HG03060 (cell line): ENCODE results near the gene ZNF32.
"Not testable (repeated sequence)": the region's sequence is repeated elsewhere in the genome, so short reads cannot be mapped to it uniquely, and the experiment has no call there.

ENCODE experiments used
- ATAC-seq: cut with Tn5 transposase; IDR thresholded peaks from one replicate; pipeline ENCODE4 v1.9.1; 2021; ENCODE audit warnings: low read depth, moderate number of reproducible peaks; ENCODE audit not compliant: unreplicated experiment

Gene ZNF32

DNA sequence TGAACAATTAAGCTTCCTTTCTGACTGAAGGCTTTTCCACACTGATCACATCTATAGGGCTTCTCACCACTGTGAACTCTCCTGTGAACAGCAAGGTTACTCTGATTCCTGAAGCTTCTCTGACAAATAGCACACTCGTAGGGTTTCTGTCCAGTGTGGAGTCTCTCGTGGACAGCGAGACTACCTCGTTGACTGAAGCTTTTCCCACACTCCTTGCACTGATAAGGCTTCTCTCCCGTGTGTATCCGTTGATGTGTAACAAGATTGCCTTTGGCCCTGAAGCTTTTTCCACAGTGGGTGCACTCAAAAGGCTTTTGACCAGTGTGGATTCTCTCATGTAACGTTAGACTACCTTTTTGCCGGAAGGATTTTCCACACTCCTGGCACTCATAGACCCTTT is 4.4 kb downstream of the ZNF32 start:
- no peak for ATAC-seq

DNA sequence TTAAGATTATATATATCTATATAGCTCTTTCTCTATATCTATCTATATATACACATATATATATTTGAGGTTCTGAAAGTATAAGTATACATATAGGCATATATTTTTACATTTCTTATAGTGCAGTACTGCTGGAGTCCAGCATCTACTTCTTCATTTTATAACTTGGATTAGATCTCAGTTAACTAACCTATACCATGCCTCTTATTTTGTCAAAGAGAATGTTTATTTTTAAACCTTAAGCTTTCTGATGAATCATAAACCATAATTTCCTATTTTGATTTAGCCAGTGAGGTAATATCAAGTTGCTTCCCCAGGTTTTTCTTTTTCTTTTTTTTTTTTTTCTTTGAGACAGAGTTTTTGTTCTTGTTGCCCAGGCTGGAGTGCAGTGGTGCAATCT is 8.1 kb downstream of the ZNF32 start:
- no peak for ATAC-seq

DNA sequence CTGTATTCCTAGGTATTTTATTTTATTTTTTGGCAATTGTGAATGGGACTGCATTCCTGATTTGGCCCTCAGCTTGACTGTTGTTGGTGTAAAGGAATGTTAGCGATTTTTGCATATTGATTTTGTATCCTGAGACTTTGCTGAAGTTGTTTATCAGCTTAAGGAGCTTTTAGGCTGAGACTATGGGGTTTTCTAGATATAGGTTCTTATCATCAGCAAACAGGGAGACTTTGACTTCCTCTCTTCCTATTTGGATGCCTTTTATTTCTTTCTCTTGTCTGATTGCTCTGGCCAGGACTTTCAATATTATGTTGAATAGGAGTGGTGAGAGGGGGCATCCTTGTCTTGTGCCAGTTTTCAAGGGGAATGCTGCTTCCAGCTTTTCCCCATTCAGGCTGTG is 12.9 kb downstream of the ZNF32 start:
- not testable (repeated sequence) for ATAC-seq

- ATAC-seq, result no peak
These were observed 19.7 kb downstream of the ZNF32 start for GRCh38 chr10:43628956-43629355.

DNA sequence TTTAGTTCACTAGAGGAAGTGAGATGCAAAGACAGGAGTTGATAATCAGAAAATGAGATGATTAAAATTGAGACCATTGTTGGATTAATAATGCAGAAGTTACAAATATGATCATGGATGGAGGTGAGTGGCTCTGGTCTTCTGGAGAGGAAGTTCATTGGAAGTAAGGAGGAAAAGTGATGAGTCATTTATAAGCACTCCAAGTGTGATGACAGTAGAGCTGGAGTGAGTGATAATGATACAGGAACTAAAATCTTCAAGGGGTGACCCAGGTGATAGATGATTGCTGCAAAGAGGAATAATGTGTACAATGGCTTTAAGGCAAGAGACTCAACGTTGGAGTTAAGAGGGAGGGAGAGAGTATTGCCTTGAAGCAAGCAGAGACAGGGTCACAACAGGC is 20.7 kb downstream of the ZNF32 start:
- no peak for ATAC-seq

DNA sequence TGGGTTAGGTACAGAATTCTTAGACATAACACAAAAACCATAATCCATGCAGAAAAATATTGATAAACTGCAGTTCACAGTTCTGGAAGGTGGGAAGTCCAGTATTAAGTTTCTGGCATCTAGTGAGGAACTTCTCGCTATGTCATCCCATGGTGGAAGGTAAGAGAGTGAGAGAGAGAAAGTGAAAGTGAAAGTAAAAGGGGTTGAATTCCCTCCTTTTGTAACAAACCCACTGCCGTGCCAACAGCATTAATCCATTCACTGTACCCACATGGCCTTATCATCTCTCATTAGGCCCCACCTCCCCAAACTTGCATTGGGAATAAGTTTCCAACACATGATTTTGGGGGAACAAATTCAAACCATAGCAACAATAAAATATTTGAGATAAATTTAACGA is 25.3 kb downstream of the ZNF32 start:
- no peak for ATAC-seq

- no peak for ATAC-seq
These were observed 26.6 kb downstream of the ZNF32 start for GRCh38 chr10:43622038-43622437.

- ATAC-seq, result no peak
These were observed 29.3 kb downstream of the ZNF32 start for GRCh38 chr10:43619368-43619767.

DNA sequence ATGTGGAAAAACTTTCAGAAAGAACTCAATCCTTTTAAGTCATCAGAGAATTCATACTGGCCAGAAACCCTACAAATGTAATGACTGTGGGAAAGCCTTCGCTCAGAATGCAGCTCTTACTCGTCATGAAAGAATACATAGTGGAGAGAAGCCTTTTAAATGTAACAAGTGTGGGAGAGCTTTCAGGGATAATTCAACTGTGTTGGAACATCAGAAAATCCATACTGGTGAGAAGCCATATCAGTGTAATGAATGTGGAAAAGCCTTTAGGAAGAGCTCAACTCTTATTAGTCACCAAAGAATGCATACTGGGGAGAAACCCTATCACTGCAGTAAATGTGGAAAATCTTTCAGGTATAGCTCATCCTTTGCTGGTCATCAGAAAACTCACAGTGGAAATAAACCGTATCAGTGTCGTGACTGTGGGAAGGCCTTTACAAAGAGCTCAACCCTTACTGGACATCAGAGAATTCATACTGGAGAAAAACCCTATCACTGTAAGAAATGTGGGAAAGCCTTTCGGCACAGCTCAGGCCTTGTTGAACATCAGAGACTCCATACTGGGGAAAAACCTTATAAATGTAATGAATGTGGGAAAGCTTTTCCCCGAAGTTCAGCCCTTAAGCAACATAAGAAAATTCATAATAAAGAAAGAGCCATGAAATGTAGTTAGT is 31.8 kb downstream of the ZNF32 start:
- no peak for ATAC-seq

- no peak for ATAC-seq
These were observed 38.0 kb downstream of the ZNF32 start for GRCh38 chr10:43610636-43611035.

DNA sequence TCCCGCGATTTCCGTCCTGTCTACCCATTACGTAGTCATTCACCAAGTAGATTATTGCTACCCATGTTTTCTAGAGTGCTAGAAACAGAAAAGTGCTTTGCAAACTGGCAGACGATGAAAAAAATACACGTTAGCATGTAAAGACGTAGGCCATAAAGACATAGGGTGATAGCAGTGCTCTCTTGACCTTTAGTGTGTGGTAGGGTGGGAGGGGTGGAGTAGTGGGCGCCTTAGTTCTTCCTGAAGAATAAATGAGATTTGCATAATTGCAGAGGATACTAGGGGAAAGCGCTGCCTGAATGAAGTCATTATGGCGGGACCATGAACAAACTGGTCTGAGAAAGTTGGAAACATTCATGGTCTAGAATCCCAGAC is 41.5 kb downstream of the ZNF32 start:
- ATAC-seq, result no peak

GRCh38 chr10:43606323-43607198 is 42.1 kb downstream of the ZNF32 start, which contains the start of gene ZNF485:
Gene ZNF485 (plus strand): TSS chr10:43606438. CDS start chr10:43607051, 613 bp downstream.
- peak; percentile 74 for ATAC-seq

GRCh38 chr10:43605850-43606322 is 42.8 kb downstream of the ZNF32 start:
- peak; percentile 9 for ATAC-seq

- ATAC-seq, result not testable (repeated sequence)
These were observed 47.1 kb downstream of the ZNF32 start for GRCh38 chr10:43601576-43601975.

GRCh38 chr10:43599333-43599732 is 49.3 kb downstream of the ZNF32 start:
- no peak for ATAC-seq

DNA sequence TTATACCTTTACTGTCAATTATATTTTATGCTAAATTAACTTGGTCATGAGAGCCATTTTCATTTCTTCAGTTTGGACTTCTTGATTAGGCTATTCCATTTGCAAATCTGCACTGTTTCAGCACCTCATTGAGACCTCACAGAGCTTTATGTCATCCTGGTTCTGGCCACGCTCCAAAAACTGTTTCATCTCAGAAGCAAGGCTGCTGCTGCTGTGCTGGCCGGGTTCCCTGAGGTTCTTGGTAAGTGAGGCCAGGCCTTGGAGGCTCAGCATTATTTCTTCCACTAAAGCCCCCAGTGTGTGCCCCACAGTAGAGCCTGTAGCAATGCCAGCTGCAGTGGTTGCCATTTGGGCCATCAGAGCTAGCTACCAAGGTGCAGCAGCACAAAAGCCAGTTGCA is 50.2 kb downstream of the ZNF32 start:
- no peak for ATAC-seq

- no peak for ATAC-seq
These were observed 52.1 kb downstream of the ZNF32 start for GRCh38 chr10:43596546-43596945.

DNA sequence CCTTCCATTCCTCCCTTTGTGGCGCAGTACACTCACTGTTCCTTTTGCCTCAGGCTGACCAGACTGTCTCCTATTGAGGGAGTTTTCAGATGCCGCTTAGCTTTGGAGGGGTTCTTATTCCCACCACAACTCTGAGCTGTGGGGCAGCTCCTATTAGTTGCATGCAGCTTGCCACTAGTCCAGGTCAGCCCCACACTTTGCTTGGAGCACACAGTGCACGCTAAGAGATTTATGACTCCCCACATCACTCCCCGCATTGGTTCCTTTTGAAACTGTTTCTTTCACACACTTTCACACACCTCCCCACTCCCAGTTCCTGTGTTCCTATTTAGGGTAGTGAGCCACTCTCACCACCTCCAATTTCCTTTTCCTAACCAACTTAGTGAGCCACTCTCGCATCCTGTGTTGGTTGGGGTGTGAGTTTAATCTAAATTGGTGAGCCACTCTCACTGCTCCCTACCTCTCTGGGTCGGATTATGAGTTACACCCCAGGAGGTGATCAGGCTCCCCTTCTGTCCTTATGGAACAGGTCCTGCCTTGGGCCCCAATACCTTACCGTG is 52.9 kb downstream of the ZNF32 start:
- peak; percentile 31 for ATAC-seq

DNA sequence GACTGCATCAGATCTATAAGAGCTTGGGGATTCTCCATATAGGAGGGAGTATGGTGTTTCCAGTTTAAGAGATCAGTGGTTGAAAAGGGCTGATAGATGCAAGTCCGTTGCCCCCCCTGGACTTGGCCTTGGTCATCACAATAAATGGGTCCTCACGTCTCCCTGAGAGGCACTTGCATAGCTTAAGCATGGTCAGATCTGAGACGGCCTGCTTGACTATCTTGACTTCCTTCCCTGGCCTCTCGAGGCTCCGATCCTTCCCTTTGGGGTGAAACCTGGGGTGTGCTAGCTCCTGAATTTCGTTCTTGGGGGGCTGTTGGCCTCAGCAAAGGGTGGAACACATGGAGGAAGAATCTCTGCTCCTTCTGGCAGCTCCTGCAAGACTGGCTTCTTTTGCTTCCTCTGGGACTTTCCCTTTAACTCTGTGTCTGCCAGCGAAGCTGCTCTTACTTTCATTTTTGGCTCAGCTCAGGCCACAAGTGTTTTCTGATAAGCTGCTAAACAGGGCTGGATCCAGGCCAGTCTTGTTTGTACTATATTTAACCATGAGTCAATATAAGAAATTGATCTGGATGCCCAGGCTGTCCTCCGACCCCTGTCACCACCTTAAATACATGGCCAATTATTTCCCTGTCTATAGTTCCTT is 53.6 kb downstream of the ZNF32 start:
- ATAC-seq, result peak; percentile 94
